CD4-positive, alpha-beta T cell treated with Interleukin-12 subunit alpha and Interleukin-12 subunit beta, for 1 hour (primary cell): ENCODE measurements around the gene ADAMTS17.

Experiments used
- DNase-seq: peaks from one replicate; pipeline ENCODE4 v3.0.0-alpha.2; 2020

ADAMTS17 gene

DNA sequence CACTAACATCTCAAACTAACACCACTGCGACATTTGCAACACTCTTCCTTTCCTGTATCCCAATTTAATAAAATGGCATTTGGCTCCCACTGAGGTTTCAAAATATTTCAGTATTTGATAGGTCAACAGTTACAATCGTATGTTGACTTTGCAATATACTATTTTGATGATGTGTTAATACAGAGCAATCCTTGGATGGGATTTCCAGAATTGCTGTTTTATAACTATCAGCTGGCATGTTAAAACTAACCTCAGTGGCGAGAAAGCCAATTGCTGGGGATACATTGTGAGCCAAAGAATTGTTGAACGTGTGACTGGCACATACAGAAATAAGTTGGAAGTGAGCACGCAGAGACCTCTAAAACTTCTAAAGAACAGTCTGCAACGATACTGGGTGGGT lies 382.4 kb downstream of the ADAMTS17 start:
- DNase-seq, result no peak

DNA sequence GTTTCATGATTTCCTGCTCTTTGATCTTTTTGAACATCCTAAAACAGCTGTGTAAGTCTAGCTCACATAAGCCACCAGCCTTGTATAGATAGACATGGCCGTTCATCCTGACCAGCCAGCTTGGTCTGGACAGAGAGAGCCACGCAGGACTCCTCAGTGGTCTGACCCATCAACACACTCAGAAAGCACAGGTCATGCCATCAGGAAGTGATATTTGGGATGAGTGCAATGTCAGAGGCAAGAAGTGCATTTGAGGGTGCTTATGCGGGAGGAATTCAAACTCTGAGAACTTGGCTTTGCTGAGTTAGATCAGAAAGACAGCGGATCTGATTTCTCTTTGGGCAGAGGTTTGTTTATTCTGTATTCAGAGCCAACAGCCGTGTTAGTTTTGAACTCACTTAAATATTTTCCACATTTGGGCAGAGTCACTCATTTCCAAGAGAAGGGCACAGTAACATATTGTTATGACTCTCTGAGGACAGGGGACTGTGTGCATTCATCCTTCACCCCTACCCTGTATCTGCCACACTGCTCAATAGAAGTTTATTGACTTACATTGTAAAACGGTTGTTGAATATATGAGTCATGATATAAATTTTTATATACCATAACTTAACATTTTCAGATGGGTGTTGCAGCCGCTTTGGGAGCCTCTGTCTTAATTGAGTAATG lies 383.2 kb downstream of the ADAMTS17 start:
- DNase-seq, result no peak

DNA sequence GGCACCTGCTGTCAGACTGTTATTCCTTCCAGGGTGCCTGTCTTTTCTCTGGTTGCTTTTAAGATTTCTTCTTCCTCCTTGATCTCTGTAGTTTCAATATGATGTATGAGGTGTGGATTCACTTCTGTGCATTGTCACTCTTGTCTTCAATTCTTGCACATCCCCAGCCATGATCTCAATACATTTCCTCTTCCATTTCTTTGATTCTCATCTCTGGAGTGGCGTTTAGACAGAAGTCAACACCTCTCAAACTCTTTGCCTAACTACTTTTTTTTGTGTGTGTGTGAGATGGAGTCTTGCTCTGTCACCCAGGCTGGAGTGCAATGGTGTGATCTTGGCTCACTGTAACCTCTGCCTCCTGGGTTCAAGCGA lies 384.1 kb downstream of the ADAMTS17 start:
- DNase-seq, result no peak

DNA sequence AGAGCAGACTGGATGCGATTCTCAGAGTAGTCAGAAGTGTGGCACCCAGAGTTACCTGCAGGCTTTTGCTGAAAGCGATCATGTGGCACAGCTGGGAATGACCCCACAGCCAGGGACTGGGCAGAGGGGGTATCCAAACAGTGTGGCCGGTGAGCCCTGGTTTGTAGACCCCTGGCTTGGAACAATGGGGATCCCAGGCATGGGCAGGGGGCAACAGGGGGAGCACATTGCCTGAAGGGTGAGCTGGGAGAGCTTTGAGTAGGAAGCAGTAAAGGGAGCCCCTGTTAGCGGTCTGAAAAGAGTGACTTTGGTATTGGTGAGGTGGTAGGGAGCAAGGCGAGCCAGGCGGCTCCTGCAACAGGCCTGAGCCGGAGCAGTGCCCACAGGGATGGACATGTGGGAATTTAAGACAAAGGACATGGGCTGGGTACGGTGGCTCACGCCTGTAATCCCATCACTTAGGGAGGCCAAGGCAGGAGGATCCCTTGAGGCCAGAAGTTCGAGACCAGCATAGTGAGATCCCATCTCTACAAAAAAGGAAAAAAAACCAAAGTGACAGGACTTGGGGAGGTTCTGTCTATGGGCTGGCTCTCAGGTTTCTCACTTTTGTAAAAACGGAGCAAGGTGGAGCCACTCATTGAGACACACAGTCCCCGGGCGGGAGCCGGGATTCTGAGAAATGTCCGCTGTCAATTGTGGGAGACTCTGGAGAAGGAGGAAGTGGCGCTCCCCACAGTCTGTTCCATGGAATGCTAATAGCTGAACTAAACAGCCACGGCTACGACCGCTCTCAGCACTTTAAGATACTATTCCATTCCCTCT lies 384.7 kb downstream of the ADAMTS17 start:
- DNase-seq, result no peak

DNA sequence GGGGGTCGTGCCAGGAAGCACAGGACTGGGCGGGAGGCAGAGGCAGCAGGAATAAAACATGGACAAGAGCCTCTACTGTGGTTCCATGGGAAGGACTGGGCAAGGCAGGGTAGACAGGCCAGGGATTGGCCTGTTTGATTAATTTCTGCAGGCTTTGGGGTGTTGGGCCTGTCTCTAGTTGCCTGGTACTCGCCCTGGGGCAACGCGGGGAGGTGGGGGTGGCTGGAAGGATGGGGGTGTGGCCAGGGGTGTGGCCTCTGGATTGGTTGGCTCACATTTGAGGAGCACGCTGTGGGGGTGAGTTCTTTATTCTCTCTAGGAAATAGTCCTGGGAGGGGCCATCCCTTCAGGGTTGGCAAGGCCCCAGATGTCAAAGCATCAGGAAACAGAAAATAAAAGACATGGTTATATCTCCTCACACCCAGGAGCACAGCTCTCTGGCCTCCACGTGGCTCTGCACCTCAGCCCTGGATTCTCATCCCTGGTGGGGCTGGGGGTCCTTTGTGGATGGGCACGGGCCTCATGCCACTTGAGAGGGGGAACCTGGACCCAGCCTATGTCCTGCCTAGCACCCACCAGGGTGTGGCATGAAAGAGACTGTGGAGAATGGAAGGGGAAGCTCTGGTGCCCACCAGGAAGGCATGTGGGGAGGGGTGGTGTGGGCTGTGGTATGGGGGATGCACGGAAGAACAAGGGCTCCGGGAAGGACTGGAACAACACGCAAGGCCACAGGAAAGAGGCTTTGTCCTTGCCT lies 385.6 kb downstream of the ADAMTS17 start:
- no peak for DNase-seq

DNA sequence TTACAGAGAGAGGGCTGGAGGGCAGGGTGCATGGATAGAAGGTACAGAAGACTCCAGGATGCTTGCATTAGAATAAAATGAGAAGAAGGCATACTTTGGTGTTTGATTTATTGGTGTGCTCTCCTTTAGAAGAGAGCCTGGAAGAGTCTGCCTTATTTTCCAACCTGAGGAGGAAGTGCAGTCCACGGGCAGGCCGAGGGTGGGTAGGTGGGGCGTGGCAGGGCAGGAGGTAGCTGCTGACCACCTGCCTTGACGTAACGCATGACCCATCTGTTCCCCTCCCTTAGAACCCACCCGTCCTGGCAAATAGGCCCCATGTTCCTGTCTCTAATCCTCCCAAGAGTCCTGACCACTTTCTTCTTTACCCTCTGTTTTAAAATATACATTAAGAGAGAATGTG lies 386.2 kb downstream of the ADAMTS17 start:
- no peak for DNase-seq

DNA sequence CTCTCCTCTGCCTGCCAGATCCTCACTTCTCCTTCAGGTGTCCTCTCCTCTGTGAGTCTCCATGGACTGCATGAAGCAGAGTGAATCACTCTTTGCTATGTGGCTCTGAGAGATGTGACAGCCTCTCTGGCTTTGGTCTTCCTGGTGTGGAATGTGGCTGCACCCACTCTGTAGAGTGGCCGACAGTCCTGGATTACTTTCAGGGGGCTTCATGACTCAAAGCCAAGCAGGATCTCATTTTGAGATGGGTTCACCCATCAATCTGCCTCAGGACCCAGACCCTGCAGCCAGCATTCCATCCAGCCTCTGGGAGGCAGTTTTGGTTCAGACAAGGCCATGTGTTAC lies 386.6 kb downstream of the ADAMTS17 start:
- DNase-seq, result no peak

DNA sequence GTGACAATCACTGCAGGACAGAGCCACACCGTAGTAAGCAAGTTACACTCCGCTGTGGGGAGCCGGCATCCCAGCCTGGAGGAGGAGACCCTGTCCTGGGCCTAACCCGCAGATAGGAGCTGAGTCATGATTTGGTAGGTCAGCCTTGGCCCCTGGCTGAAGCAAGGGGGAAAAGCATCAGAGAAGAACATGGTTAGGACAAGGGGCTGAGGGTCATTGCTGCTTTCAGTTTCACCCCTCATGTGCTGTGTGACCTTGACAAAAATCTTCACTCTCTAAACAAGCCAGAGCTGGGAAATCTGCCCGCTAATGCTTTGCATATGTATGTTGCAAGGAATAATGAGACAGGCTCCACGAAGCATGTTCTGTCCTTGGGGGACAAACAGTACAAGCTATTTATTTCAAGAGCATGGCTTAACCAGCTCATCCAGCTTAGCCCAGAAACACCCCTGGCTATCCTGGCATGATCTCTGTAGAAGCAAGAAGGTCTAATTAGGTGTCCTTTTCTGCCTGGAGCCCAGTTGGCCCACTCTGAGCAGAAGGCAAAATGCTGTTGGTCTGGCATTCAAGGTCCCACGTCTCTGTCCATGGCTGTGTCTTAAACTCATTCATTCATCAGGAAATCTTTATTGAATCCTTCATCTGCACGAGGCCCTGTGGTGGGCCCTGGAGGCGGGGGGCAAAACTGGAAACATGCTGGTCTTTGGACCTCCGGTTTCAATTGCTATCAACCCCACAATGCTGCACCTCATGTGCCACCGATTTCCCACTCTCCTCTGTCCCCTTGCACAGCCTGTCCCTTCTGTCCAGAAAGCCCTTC lies 387.2 kb downstream of the ADAMTS17 start:
- no peak for DNase-seq

DNA sequence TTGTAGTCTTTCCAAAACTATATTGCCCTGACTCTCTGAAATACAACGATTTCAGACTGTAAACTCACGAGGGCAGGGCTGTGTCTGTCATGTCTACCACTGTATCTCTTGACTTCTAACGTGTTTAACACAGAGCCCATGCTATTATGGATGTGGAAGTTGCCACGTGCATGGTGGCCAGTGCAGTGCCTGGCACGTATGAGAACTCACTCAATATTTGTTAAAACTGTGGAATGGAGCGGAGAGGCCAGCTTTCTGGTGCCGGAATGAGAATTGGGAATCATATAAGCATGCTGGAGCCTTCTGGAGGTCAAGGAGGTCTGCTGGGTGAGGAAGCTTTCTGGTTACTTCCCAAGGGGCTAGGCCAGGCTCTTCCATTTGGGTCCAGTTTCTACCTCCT lies 387.9 kb downstream of the ADAMTS17 start:
- no peak for DNase-seq

DNA sequence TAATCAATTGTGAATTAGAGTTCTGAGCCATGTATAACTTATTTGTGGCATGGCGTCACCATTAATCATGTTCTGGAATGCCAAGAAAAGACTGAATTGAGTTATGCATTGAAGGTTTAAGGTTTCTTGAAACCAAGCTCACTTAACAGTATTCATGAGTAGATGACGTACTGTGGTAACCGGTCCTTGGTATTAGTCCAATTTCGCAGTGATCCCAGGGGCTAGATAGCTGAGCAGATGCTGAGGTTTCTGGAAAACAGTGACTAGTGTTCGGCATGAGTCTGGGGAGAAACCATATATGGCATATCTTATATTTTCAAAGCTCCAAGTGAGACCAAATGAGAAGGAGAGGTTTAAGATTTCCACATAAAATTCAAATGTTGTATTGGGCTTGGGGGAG lies 390.3 kb downstream of the ADAMTS17 start:
- DNase-seq, result no peak

DNA sequence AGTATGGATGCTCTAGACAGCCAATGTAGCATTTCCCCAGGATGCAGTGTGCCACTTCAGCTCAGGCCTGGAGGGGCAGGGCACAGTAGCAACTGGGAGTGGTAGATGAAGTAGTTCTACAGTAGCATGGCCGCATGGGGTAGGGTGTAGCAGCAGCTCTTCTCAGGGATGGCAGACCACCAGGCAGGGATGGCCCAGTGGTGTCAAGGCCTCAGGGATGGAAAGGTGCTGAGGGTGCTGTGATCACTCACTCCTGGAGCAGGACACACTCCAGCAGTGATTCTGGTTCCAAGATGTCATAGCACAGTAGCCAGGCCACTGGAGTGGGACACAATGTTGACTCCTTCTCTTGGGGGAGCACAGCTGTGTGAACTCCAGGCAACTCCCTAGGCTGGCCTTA lies 397.6 kb downstream of the ADAMTS17 start:
- DNase-seq, result no peak

DNA sequence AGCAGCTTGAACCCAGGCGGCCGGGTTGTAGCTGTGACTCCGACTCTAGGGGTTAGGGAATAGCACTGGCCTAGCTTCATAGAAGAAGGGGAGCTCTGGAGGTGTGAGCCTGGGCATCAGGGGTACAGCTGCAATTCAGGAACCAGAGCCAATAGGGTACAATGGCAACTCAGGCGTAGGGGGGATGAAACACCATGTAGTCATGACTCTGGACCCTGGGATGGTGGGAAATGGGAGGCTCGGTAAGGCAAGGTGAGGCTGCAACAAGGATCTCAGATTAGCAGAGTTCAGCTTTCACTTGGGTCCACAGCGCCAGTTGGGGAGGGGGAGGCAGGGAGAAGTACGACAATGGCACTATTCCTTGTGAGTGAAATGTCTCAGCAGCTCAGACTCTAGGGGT lies 398.3 kb downstream of the ADAMTS17 start:
- no peak for DNase-seq

DNA sequence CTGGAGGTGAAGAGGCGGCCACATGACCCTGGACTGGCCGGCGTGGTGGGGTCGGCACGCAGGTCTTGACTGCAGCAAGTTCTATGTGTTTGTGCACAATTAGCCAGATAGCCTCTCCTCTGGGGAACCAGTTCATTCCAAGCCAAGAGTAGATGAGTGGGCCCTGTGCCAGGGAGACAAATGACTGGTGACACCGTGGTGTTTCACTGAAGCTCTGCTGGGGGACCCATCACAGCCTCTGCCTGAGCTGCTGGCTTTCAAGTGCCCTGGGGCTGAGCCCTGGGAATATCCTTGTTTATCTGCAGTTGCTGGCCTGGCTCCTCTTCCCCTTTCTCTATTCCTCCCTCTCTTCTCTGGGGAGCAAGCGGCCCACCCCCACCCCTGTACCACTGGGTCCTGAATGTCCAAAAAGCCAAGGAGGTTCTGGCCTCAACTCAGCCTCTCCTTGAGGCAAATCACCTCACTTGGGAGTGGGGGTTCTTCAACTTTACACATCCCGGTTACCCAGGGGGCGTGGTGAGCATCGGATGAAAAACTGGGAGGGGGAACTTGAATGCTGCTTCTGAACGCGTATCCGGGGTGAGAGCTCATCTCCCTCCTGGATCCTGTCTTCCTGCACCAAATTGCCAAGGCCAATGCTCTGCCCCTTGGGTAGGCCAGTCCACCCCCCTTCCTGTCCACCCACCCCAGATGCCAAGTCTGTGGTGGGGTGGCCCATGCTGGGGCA lies 408.9 kb downstream of the ADAMTS17 start:
- no peak for DNase-seq

DNA sequence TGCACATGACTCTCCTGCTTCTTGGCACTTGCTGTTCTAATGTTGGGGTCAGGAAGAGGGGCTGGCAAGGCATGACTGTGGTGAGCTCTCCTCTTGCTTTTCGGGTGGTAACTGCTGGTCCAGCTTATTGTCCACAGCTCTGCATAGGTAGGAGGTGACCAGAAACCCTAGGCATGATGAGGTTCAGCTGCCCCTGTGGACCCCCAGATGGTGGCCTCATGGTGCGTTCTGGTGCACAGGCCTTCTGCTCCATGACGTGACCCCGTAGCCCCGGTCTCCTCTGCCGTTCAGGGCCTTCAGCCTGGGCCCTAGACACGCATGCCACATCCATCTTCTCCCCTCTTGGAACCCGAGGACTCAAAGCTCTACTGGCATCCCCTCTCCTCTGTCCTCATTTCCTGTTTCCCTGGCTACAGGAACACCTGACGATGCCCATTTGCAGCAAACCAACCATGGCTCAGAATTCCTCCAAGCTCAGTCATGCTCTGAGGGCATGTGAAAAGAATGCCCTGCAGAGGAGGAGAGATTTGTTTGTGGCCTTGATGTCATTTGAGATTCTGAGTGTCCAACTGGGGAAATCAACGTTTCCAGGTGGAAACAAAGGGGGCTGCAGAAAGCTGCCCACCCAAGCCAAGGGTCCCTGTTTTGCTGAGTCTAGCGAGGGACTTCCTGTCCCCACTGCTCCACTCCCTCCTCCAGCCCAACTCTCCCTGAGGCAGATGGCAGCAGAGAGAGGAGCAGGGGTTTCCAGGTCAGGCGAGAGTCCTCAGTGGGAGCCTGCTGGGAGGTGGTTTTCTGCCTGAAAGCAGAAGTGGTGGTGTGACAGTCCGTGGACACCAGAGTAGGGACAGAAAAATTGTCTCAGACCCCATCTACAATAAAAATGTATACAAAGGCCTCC lies 409.8 kb downstream of the ADAMTS17 start:
- DNase-seq, result no peak

DNA sequence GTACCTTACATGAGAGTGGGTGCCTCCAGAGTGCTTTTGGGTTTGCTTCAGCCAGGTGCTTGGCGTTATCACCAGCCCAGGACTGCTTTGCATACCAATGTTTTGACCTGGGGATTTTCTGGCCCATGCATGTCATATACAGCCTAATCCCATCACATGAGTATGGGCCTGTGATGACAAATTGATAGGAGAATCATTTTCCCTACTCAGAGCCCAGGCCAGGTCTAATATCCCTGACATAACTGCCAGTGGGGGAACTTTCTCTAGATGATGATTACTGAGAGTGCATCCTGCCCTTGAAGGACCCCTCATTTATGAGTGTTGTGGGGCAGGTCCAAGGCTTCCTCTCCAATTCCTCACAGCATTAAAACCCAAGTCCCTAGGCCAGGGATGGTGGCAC lies 411.1 kb downstream of the ADAMTS17 start:
- no peak for DNase-seq

DNA sequence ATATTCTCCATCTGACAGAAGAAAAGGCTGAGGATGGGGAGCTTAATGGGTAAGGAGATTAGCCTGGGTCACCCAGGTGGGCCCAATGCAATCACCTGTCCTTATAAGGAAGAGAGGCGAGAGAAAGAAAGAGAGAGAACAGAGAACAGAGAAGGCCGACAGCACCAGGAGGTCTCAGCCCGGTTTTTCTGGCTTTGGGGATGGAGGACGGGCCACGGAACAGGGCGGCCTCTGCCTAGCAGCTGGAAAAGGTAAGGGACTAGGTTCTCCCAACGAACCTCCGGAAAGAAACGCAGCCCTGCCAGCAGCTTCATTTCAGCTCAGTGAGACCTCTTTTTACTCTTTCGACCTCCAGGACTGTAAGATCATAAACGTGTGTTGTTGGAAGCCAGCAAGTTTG lies 412.5 kb downstream of the ADAMTS17 start:
- no peak for DNase-seq

DNA sequence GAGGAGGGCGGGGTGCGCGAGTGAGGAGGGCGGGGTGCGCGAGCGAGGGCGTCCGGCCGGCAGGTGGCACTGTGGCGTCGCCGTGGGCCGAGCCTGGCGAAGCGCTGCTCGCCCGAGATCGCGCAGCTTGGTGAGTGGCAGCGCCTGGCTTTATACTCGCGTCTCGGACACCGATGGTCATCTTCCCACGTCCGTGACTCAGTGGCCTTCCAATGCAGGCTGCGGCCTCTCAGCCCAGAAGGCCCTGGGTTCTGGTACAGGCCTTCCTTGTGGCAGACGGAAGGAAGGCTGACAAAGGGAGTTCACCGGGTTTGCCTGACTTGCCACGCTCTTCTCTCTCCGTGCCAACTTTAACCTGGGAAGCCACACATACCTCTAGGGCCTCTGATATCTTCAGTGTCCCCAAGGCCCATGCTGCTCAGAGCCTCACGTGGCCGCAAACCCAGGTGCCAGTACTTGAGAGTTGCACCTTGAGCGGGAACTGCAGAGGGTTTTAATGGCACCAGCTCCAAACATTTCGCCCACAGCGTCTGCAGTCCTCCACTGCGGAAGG lies 413.3 kb downstream of the ADAMTS17 start:
- DNase-seq, result peak; percentile 91

DNA sequence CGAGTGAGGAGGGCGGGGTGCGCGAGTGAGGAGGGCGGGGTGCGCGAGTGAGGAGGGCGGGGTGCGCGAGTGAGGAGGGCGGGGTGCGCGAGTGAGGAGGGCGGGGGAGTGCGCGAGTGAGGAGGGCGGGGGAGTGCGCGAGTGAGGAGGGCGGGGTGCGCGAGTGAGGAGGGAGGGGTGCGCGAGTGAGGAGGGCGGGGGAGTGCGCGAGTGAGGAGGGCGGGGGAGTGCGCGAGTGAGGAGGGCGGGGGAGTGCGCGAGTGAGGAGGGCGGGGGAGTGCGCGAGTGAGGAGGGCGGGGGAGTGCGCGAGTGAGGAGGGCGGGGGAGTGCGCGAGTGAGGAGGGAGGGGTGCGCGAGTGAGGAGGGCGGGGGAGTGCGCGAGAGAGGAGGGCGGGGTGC lies 415.2 kb downstream of the ADAMTS17 start:
- peak; percentile 55 for DNase-seq

DNA sequence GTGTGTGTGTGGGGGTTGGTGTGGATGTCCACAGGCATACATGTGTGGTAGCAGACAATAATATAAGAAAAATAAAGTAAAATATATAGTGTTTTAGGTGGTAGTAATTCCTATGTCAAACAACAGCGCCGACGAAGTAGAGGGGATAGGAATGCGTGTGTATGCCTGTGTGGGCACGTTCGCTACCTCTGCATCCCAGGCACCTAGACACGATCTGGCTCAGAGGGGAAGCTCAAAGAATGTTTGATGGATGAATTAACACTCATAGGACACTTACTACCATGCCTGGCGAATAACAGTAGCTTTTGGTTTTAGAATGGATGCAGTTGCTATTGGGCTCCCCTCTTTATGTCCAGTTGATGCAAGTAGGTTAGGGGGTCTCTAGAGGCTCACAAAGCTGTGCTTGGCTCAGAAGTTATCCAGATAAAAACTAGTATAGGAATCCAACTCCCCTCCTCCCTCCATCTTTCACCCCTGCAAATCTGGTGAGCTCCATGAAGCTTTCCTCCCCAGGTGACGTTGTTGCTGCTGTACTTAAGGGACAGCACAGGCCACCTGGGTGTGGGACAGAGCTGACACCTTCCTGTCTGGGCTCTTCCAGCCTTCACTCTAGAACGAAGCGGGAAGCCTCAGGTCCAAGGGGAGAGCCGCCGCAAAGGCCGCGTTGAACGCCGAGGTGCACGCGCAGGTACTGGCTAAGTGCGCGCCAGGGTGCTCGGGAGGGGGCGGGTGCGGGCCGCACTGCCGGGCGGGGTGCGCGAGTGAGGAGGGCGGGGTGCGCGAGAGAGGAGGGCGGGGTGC lies 415.9 kb downstream of the ADAMTS17 start:
- peak; percentile 84 for DNase-seq

DNA sequence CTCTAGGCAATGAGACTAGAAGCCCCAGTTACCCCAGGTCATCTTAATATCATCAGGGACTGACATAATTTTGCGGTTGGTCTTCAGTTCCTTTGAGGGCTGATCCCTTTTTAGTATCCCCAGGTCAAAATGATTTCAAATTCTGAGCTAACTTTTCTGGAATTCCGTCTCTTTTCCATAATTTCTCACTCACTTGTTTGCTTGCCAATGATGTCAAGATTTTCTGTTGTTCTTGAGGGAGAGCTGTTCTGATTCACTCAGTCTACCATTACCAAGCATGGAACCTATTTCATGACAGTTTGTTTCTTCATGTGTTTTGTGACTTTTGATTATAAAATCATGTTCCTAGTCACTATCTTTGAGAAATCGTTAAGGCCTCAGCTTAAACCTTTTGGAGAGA lies 418.1 kb downstream of the ADAMTS17 start:
- DNase-seq, result no peak
